PC-3 (cell line): Measurements from ENCODE around the gene C3. TPM values are rescaled to one million over a fixed set of nuclear protein-coding genes. Genes with fewer than 3 reads are reported as not detected.

Source experiments
- ATAC-seq: fragments of 200-7000 bp; cut with Tn5 transposase; 2 replicates; pipeline ENCODE4 v1.9.1; 2020; ENCODE audit warnings: mild to moderate bottlenecking, moderate library complexity
- BruUV-seq: library from RNA; stranded (reverse); fragments of 400-500 nt; replicated peaks from 2 replicates; lab custom pipeline; 2021; lab: Mats Ljungman, UMichigan
- CTCF ChIA-PET: fragments of 300-600 bp; sonication (Branson Sonifier 250); formaldehyde crosslinking; loops from one replicate; lab custom pipeline; 2022; ENCODE audit warnings: antibody characterized with exemption; lab: Charles Lee
- POLR2A ChIA-PET: fragments of 300-600 bp; sonication (Branson Sonifier 250); formaldehyde crosslinking; loops from one replicate; lab custom pipeline; 2022; ENCODE audit warnings: antibody characterized with exemption; ENCODE audit not compliant: unreplicated experiment; lab: Charles Lee
- DNase-seq: peaks from one replicate; pipeline ENCODE4 v3.0.0-alpha.2; 2015
- H2AFZ ChIP-seq: fragments of 300-600 bp; sonication (generic); 2 replicates; pipeline ENCODE4 v1.6.0; 2016; ENCODE audit warnings: antibody characterized with exemption, low read length
- H3F3A ChIP-seq: fragments of 300-600 bp; sonication (generic); one replicate; pipeline ENCODE4 v1.6.0; 2017; ENCODE audit warnings: antibody characterized with exemption, low read length, control low read depth, mild to moderate bottlenecking; ENCODE audit not compliant: unreplicated experiment
- H3K27ac ChIP-seq: fragments of 300-600 bp; sonication (generic); 2 replicates; pipeline ENCODE4 v1.5.1; 2016; ENCODE audit warnings: mild to moderate bottlenecking, low read length
- H3K27me3 ChIP-seq: fragments of 300-600 bp; sonication (generic); 2 replicates; pipeline ENCODE4 v1.6.1; 2016; ENCODE audit warnings: low read length, mixed read lengths
- H3K36me3 ChIP-seq: fragments of 300-600 bp; sonication (generic); 2 replicates; pipeline ENCODE4 v1.6.1; 2016; ENCODE audit warnings: low read depth, mixed run types, low read length, mixed read lengths
- H3K4me1 ChIP-seq: fragments of 300-600 bp; sonication (generic); 2 replicates; pipeline ENCODE4 v1.5.1; 2016; ENCODE audit warnings: low read length; ENCODE audit not compliant: insufficient read depth
- H3K4me2 ChIP-seq: fragments of 300-600 bp; sonication (generic); 2 replicates; pipeline ENCODE4 v1.6.0; 2016; ENCODE audit warnings: low read length
- H3K4me3 ChIP-seq: fragments of 300-600 bp; sonication (generic); 2 replicates; pipeline ENCODE4 v1.5.1; 2016; ENCODE audit warnings: mild to moderate bottlenecking, low read length, mixed read lengths
- H3K79me2 ChIP-seq: fragments of 300-600 bp; sonication (generic); 2 replicates; pipeline ENCODE4 v1.6.1; 2017; ENCODE audit warnings: low read length, mixed read lengths
- H3K9ac ChIP-seq: fragments of 300-600 bp; sonication (generic); 2 replicates; pipeline ENCODE4 v1.6.0; 2016; ENCODE audit warnings: mild to moderate bottlenecking, low read length
- H3K9me2 ChIP-seq: fragments of 300-600 bp; sonication (generic); replicated peaks from 2 replicates; pipeline ENCODE4 v1.6.1; 2016; ENCODE audit warnings: mixed run types, low read length, mixed read lengths
- H3K9me3 ChIP-seq: fragments of 300-600 bp; sonication (generic); 2 replicates; pipeline ENCODE4 v1.6.1; 2016; ENCODE audit warnings: low read length, mixed read lengths
- H4K20me1 ChIP-seq: fragments of 300-600 bp; sonication (generic); 2 replicates; pipeline ENCODE4 v1.6.1; 2016; ENCODE audit warnings: low read length, mixed read lengths
- EZH2 ChIP-seq: fragments of 300-600 bp; sonication (generic); IDR thresholded peaks from one replicate; pipeline ENCODE4 v1.6.1; 2017; ENCODE audit warnings: antibody characterized with exemption, mild to moderate bottlenecking, low read length; ENCODE audit not compliant: unreplicated experiment
- EZH2phosphoT487 ChIP-seq: fragments of 300-600 bp; sonication (generic); IDR thresholded peaks from 2 replicates; pipeline ENCODE4 v1.6.1; 2018; ENCODE audit warnings: mild to moderate bottlenecking, antibody characterized with exemption, low read length, borderline replicate concordance
- intact Hi-C: fragments of 100-400 bp; cut with micrococcal nuclease; formaldehyde crosslinking; loops from 2 replicates; pipeline ENCODE4 v1.9.0; 2023
- total RNA-seq: library from RNA; depleted of rRNA; stranded (reverse); fragments of >200 nt; gene quantifications from 2 replicates; pipeline ENCODE4 v1.2.3, GENCODE V29; 2014
- TF ChIP-seq, protein P1 (sequence below): fragments of 300-600 bp; sonication (generic); conservative IDR thresholded peaks from 2 replicates; pipeline ENCODE4 v1.5.1; 2017; ENCODE audit warnings: antibody characterized with exemption, low read depth, mild to moderate bottlenecking, low read length

Gene C3
- total RNA-seq, 1 experiment from 2014 or later, result 13.3 TPM

DNA sequence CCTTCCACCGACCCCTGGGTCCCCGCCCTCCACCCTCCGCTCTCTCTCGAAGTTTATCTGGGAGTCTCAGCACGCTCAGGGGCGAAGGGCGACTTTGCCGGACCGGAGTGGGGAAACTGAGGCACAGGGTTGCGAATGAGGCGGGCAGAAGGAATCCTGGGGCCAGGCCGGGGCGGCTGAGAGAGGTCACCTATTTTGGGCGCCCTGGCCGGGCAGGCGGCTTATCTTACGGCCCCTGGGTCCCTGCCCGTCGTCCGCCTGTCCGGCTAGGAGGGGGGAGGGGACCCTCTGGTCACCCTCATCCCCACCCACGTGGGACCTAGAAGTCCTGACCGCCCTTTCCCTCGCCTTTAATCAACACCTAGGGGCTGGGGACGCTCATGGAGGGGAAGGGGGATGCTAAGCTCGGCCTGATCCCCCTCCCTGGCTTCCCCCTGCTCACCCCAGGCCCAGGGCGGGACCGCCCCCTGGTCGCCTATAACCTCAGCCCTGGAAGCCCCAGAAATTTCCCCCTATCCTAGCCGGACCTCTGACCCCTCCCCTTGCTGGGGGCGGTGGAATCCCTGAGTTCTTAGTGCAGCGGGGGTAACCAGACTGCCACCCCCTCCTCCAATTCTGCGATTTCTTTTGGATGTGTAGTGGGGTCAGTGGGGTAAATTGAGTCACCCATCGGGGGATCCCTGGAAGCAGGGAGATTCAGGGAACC, 19.6 kb upstream of the C3 start:
- POLR2A ChIA-PET, result no interaction called here
- Histone ChIP-seq H3K27me3 (no peaks in the 10 kb centered on the region), H3F3A (no peaks in the 10 kb centered on the region), H3K79me2 (peaks cover 50% of the 10 kb centered on the region), H3K4me3 (peak overlapping the region; percentile 86), H2AFZ (peak overlapping the region; percentile 72), H3K4me1 (peaks cover 51% of the 10 kb centered on the region), H3K36me3 (peaks cover 13% of the 10 kb centered on the region), H3K9me3 (no peaks in the 10 kb centered on the region), H3K4me2 (peak overlapping the region; percentile 88), H3K27ac (peak overlapping the region; percentile 23), H3K9me2 (no peaks in the 10 kb centered on the region), H4K20me1 (no peaks in the 10 kb centered on the region), H3K9ac (peak overlapping the region; percentile 79)
- no peak for ATAC-seq
- intact Hi-C loops, result loop anchor here (5.0 kb wide), 1 partner anchor 128 kb away; no protein-coding TSS in a partner anchor
- CTCF ChIA-PET, result interaction anchor here (0.6 kb wide), 2 partner anchors 123 to 601 kb away, joined by 3 read pairs; no protein-coding TSS in a partner anchor
- no peak for DNase-seq
- TF ChIP-seq EZH2 (no peak), EZH2phosphoT487 (no peak)
- TF ChIP-seq, protein P1, sequence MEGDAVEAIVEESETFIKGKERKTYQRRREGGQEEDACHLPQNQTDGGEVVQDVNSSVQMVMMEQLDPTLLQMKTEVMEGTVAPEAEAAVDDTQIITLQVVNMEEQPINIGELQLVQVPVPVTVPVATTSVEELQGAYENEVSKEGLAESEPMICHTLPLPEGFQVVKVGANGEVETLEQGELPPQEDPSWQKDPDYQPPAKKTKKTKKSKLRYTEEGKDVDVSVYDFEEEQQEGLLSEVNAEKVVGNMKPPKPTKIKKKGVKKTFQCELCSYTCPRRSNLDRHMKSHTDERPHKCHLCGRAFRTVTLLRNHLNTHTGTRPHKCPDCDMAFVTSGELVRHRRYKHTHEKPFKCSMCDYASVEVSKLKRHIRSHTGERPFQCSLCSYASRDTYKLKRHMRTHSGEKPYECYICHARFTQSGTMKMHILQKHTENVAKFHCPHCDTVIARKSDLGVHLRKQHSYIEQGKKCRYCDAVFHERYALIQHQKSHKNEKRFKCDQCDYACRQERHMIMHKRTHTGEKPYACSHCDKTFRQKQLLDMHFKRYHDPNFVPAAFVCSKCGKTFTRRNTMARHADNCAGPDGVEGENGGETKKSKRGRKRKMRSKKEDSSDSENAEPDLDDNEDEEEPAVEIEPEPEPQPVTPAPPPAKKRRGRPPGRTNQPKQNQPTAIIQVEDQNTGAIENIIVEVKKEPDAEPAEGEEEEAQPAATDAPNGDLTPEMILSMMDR, result no peak
- BruUV-seq, result TSS peak; percentile 47

DNA sequence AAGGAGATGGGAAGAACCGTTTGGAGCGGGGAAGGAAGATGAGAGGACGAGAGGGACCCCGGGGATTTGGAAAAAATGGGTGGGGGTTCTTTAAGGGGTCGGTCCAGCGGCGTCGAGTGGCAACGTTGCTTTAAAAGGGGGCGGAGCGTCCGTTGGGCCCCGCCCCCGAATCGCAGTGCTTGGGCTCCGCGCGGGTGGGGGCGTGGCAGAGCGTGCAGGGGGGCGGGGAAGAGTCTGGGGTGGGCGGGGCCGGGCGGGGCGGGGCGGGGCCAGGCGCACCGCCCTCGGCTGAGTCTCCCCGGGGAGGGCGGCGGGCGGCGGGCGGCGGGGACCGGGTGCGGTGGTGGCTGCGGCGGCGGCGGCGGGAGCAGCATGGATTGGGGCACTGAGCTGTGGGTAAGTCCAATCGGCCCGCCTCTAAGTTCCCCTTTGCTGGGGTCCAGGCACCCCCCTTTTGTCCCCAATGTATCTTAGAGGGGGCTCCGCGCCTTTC, 19.0 kb upstream of the C3 start, which contains the start of gene TRIP10:
Gene TRIP10 (plus strand): TSS at position 291 of the 493 bp plus-strand sequence. CDS start 82 bp downstream, at position 373.
- peak within 1 kb of the TSS; percentile 96 for H2AFZ ChIP-seq
- peak within 1 kb of the TSS; percentile 79 for H3K9ac ChIP-seq
- H3F3A ChIP-seq, result no peaks in the 10 kb centered on the region
- H3K9me2 ChIP-seq, result no peaks in the 10 kb centered on the region
- peak within 1 kb of the TSS; percentile 86 for H3K4me3 ChIP-seq
- BruUV-seq, result no TSS peak
- POLR2A ChIA-PET, result no interaction called here
- peaks cover 50% of the 10 kb centered on the region for H3K79me2 ChIP-seq
- H3K4me1 ChIP-seq, result peaks cover 45% of the 10 kb centered on the region
- ATAC-seq (peak; percentile 2), DNase-seq (peak; percentile 87)
- peak within 1 kb of the TSS; percentile 95 for H3K4me2 ChIP-seq
- CTCF ChIA-PET, result interaction anchor here (0.6 to 2.3 kb wide), 3 partner anchors 124 to 602 kb away, joined by 3 to 40 read pairs (median 3); no protein-coding TSS in a partner anchor
- no peaks in the 10 kb centered on the region for H4K20me1 ChIP-seq
- peak within 1 kb of the TSS; percentile 50 for H3K27ac ChIP-seq
- H3K36me3 ChIP-seq, result peaks cover 13% of the 10 kb centered on the region
- H3K9me3 ChIP-seq, result no peaks in the 10 kb centered on the region
- no peak for TF ChIP-seq EZH2phosphoT487
- no peak for TF ChIP-seq EZH2
- TF ChIP-seq, protein P1, result no peak
- H3K27me3 ChIP-seq, result no peaks in the 10 kb centered on the region
- intact Hi-C loops, result loop anchor here (5.0 kb wide), 1 partner anchor 127 kb away; no protein-coding TSS in a partner anchor
